GM12801 (cell line): ENCODE results near the gene ALAS1.

Experiments used
- TF ChIP-seq, protein P1 (sequence below): IDR thresholded peaks from one replicate; pipeline ENCODE4 v1.5.1; 2011; ENCODE audit warnings: control low read depth; ENCODE audit not compliant: insufficient read length; ENCODE audit errors: extremely low read depth

Gene ALAS1

DNA sequence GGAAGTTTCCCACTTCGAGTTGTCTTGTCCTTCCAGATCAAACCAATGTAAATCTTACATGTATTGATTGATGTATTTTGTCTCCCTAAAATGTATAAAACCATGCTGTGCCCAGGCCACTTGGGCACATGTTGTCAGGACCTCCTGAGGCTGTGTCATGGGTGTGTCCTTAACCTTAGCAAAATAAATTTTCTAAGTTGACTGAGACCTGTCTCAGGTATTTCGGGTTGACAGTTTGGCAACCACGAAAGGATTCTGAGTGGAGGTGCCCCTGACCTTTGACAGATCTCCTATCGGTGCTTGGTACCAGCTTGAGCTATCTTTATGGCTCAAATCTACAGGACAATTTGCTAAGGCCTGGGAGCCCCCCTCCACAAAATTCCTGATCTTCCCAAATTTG, 42.0 kb upstream of the ALAS1 start:
- TF ChIP-seq, protein P1, sequence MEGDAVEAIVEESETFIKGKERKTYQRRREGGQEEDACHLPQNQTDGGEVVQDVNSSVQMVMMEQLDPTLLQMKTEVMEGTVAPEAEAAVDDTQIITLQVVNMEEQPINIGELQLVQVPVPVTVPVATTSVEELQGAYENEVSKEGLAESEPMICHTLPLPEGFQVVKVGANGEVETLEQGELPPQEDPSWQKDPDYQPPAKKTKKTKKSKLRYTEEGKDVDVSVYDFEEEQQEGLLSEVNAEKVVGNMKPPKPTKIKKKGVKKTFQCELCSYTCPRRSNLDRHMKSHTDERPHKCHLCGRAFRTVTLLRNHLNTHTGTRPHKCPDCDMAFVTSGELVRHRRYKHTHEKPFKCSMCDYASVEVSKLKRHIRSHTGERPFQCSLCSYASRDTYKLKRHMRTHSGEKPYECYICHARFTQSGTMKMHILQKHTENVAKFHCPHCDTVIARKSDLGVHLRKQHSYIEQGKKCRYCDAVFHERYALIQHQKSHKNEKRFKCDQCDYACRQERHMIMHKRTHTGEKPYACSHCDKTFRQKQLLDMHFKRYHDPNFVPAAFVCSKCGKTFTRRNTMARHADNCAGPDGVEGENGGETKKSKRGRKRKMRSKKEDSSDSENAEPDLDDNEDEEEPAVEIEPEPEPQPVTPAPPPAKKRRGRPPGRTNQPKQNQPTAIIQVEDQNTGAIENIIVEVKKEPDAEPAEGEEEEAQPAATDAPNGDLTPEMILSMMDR, result no peak

DNA sequence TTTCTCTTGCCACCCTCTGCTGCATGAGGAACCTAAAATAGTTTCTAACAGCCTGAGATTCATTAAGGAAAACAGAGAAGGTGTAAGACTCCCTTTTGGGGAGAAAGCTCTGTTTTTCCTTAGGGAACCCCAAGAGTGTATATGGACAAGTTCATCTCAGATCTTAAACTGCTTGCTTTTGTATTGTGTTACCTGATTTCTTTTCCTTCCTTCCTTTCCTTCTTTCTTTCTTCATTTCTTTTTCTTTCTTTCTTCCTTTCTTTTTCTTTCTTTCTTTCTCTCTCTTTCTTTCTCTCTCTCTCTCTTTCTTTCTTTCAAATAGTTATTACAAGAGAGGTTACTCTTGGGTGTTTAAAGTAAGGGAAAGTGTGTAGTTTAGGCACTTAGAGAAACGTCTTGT, 38.5 kb upstream of the ALAS1 start:
- TF ChIP-seq, protein P1, result no peak

DNA sequence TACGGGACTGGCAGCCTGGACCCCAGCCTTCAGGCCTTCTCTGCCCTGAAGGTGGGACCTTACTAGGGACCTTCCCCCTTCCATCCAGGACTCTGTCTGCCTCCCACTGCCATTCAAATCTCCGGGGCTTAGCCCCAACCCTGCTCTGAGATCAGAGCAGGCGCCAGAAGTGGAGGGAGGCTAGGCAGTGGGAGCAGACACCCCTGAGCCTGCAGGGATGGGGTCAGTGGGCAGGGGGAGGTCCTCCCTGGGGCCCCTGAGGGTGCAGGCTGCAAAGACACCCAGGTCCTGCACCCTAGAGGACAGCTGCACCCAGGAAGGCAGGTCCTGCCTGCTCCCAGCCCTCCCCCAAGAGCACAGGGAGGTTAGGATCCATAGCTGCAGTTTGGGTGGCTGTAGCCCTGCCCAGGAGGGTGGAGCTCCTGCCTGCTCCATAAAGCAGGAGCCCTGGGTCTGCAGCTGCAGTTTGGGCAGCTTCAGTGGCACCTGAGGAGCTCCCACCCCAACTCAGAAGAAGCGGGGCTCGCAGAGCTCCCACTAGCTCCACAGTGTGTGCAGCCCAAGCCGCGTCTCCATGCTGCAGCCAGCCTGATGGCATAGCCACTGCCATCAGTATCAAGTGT, 35.6 kb upstream of the ALAS1 start:
- TF ChIP-seq, protein P1, result no peak

DNA sequence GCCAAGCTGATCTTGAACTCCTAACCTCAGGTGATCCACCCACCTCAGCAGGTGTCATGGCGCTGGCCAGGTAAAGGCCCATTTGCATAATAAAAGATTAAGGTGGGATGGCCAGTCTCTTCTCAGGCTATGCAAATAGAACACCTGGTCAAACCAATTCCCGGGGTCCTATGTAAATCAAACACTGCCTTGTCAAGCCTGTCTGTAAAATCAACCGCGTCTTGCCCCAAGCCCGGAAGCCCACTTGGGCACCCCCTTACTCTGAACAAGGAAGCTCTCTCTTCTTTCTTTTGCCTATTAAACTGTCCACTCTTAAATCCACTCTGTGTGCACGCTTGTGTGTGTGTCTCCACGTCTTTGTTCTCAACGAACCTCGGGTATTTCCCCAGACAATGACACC, 30.7 kb upstream of the ALAS1 start:
- TF ChIP-seq, protein P1, result no peak

DNA sequence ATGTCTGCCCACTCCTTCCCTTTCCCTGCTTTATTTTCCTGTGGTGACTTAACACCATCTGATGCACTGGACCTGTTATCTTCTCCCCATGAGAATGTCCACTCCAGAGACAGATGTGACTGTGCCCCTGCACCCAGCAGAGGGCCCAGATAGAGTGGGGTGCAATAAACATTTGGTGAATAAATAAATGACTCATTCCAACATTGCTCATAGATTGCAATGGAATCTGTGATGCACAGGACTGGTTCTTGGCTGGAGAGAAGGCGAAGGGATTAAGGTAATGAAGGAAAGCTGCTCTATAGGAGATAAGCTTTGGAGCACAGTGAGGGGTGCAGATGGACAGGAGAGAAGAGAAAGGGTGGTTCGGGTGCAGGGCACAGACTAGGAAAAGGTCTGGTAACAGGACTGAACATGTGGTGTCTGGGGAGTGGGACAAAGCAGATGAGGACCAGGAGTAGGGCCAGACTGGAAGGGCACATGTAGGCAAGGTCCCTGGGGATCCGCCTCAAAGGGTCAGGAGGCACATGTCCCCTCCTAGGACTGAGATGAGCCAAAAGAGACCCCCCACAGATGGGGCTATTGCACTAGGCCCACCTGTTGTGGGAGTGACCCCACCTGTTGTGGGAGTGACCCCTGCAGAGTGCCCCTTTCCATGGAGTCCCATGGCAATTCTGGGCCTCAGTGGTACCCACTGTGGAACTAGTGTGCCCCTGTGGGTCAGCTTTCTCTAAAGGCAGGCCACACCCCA, 26.3 kb upstream of the ALAS1 start:
- TF ChIP-seq, protein P1, result no peak

DNA sequence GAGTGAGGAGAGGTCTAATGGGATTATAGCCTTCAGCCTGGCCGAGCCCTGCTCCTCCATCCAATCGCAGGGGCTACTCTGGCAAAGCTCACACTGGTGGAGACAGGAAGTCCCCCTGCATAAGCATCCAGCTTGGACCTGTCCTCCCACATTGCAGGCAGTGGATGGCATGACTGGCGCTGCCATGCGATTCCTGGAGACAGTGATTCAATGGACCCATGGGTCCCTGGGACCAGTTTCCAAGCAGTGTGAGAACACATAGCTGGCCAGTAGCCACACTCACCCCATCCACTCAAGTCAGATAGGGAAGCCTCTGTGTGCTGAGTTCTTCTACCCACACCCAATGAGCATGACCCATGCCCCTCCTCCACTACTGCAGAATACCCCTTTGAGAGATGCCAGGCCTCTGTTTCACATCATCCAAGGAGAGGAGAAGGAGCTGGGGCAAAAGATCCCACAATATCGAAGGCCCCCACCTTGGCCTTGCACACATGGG, 25.6 kb upstream of the ALAS1 start:
- TF ChIP-seq, protein P1, result no peak

DNA sequence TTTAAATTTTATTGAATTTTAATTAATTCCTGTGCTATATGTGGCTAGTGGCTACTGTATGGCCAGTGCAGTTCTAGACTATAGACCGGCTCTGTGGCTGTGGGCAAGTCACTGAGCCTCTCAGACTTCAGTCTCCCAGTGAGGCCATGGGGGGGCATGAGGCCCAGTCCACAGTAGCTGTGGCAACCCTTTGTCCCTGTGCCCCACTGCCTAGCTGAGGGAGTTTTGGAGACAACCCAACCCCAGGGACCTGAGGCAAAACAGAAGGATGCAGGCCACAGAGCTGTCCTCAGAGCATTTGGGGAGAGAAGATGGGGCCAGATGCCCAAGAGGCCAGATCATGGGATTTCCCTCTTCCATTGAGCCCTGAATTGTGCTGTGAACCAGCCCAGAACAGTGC, 24.9 kb upstream of the ALAS1 start:
- TF ChIP-seq, protein P1, result no peak
